Mesenchymal stem cell (in vitro differentiated cells and primary cell): ENCODE data around the gene KLHDC3.

Source experiments
- DNase-seq: peaks from one replicate; pipeline ENCODE4 v3.0.0-alpha.2; 2013
- H2AFZ ChIP-seq: one replicate; pipeline ENCODE4 v1.6.1; 2013; ENCODE audit warnings: low read depth, mild to moderate bottlenecking, control low read depth, inconsistent platforms, low read length, moderate library complexity
- H2AK5ac ChIP-seq: 2 replicates; pipeline ENCODE4 v1.6.1; 2013; ENCODE audit warnings: low read length, moderate library complexity, mild to moderate bottlenecking, inconsistent platforms; ENCODE audit not compliant: severe bottlenecking
- H2BK120ac ChIP-seq: one replicate; pipeline ENCODE4 v1.6.1; 2013; ENCODE audit warnings: low read depth, mild to moderate bottlenecking, inconsistent platforms, low read length, moderate library complexity
- H2BK12ac ChIP-seq, 2 experiments: one replicate each; pipeline ENCODE4 v1.6.1; 2013; ENCODE audit warnings: inconsistent platforms in 2 of 2, low read length in 2 of 2, mild to moderate bottlenecking in 2 of 2, moderate library complexity in 2 of 2, control low read depth in 1 of 2
- H2BK15ac ChIP-seq: one replicate; pipeline ENCODE4 v1.6.1; 2013; ENCODE audit warnings: mild to moderate bottlenecking, low read depth, inconsistent platforms; ENCODE audit not compliant: poor library complexity, severe bottlenecking
- H2BK5ac ChIP-seq: 2 replicates; pipeline ENCODE4 v1.6.1; 2013; ENCODE audit warnings: low read depth, mild to moderate bottlenecking, low read length, control low read depth, inconsistent platforms; ENCODE audit not compliant: poor library complexity, severe bottlenecking
- H3K14ac ChIP-seq, 2 experiments: one replicate each; pipeline ENCODE4 v1.6.1; 2013; ENCODE audit warnings: inconsistent platforms in 2 of 2, low read length in 2 of 2, control low read depth in 1 of 2, mild to moderate bottlenecking in 1 of 2, moderate library complexity in 1 of 2
- H3K18ac ChIP-seq, 2 experiments: one replicate each; pipeline ENCODE4 v1.6.1; 2013; ENCODE audit warnings: inconsistent platforms in 2 of 2, low read length in 2 of 2, control low read depth in 1 of 2, low read depth in 1 of 2, mild to moderate bottlenecking in 1 of 2
- H3K23ac ChIP-seq, 2 experiments: one replicate each; pipeline ENCODE4 v1.6.1; 2013; ENCODE audit warnings: inconsistent platforms in 2 of 2, low read length in 2 of 2, mild to moderate bottlenecking in 2 of 2, moderate library complexity in 2 of 2, control low read depth in 1 of 2
- H3K27ac ChIP-seq: 2 replicates; pipeline ENCODE4 v1.5.1; 2013; ENCODE audit warnings: mild to moderate bottlenecking, moderate library complexity, low read length, control low read depth, inconsistent platforms; ENCODE audit not compliant: poor library complexity, severe bottlenecking
- H3K27me3 ChIP-seq, 2 experiments: 2 replicates each; pipeline versions ENCODE4 v1.6.1 to v1.7.0; 2013; ENCODE audit warnings: low read length in 2 of 2, mild to moderate bottlenecking in 2 of 2, moderate library complexity in 2 of 2, control low read depth in 1 of 2, inconsistent platforms in 1 of 2; ENCODE audit not compliant: control insufficient read depth in 1 of 2, insufficient read depth in 1 of 2
- H3K36me3 ChIP-seq, 2 experiments: 2 replicates each; pipeline versions ENCODE4 v1.6.1 to v1.7.0; 2013; ENCODE audit warnings: low read length in 2 of 2, control low read depth in 1 of 2, inconsistent platforms in 1 of 2, low read depth in 1 of 2, mild to moderate bottlenecking in 1 of 2; ENCODE audit not compliant: insufficient read depth in 2 of 2, control insufficient read depth in 1 of 2
- H3K4ac ChIP-seq, 2 experiments: one replicate each; pipeline ENCODE4 v1.6.1; 2013; ENCODE audit warnings: inconsistent platforms in 2 of 2, low read length in 2 of 2, mild to moderate bottlenecking in 2 of 2, moderate library complexity in 2 of 2, control low read depth in 1 of 2, low read depth in 1 of 2
- H3K4me1 ChIP-seq: 2 replicates; pipeline ENCODE4 v1.6.1; 2013; ENCODE audit warnings: low read depth, low read length, control low read depth; ENCODE audit not compliant: control insufficient read depth, insufficient read depth
- H3K4me2 ChIP-seq: 2 replicates; pipeline ENCODE4 v1.6.1; 2013; ENCODE audit warnings: low read length, mild to moderate bottlenecking, inconsistent platforms; ENCODE audit not compliant: poor library complexity, severe bottlenecking
- H3K4me3 ChIP-seq, 2 experiments: 2 replicates each; pipeline versions ENCODE4 v1.5.1 to v1.7.0; 2013; ENCODE audit warnings: low read length in 2 of 2, mild to moderate bottlenecking in 2 of 2, control low read depth in 1 of 2, low read depth in 1 of 2; ENCODE audit not compliant: insufficient read depth in 1 of 2
- H3K79me1 ChIP-seq: replicated peaks from 2 replicates; pipeline ENCODE4 v1.6.1; 2013; ENCODE audit warnings: mild to moderate bottlenecking, control low read depth, low read length, inconsistent platforms; ENCODE audit not compliant: poor library complexity, severe bottlenecking
- H3K9ac ChIP-seq: 2 replicates; pipeline ENCODE4 v1.7.0; 2013; ENCODE audit warnings: mild to moderate bottlenecking, low read length, moderate library complexity
- H3K9me3 ChIP-seq: 2 replicates; pipeline ENCODE4 v1.7.0; 2013; ENCODE audit warnings: mild to moderate bottlenecking, low read length; ENCODE audit not compliant: control insufficient read depth
- H4K8ac ChIP-seq: one replicate; pipeline ENCODE4 v1.6.1; 2013; ENCODE audit warnings: inconsistent platforms, mild to moderate bottlenecking, low read length, moderate library complexity
- H4K91ac ChIP-seq: one replicate; pipeline ENCODE4 v1.6.1; 2013; ENCODE audit warnings: mild to moderate bottlenecking, low read length, inconsistent platforms
- WGBS: methylation state at CpG from one replicate; pipeline ENCODE4 v1.1.7; 2013; ENCODE audit warnings: mixed read lengths; 5-methylcytosine and 5-hydroxymethylcytosine counted together

The KLHDC3 gene

DNA sequence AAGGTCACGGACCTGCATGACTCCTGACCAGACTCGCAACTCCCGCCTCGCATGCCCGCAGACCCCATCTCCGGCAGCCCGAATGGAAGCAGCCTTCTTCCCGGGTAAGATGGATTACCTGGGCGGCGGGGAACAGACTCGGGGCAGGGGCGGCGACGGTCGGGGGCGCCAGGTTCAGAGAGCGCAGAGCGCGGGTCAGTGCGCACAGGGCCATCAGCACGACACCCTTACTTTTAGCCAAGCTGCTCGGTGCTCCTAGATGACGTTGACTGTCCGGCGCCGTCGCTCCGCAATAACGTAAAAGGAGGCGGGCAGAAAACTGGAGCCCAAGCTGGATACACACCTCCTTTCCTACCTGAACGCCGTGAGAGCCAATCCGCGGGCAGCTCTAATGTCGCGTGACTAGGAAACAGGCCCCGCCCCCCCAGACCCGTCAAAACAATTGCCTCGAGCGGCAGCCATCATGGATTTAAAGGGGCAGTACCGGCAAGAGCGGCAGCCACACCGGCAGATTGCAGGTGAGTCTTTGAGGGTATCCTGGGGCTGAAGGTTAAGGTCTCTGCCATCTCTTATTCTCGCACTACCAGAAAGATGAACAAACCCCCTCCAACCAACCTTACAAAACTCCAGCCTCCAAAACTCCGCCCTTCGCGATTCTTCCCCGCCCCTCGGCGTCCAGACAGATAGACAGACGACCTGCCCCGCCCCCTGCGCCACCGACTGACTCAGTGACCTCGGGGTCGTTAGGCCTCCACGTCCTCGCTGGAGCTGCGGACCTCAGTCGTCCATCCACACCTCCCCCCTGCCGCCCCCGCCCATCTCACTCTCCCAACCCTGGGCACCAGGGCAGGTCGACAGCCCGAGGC is 45.4 kb downstream of the KLHDC3 start, which contains the start of the genes KLC4 and MRPL2:
KLC4 (plus strand) TSS at position 464 of the 866 bp plus-strand sequence. CDS start 1,705 bp downstream, outside the sequence.
MRPL2 (minus strand) TSS at position 267 of the 866 bp plus-strand sequence; CDS start at position 214, 53 bp downstream.
- peak; percentile 99 for DNase-seq
- peak within 1 kb of the TSS; percentile 91 to 96 for H3K18ac ChIP-seq
- peak within 1 kb of the TSS; percentile 90 for H4K91ac ChIP-seq
- peak within 1 kb of the TSS; percentile 59 for H2AK5ac ChIP-seq
- peaks cover 21% of the 10 kb centered on the region for H3K79me1 ChIP-seq
- peak within 1 kb of the TSS; percentile 98 for H4K8ac ChIP-seq
- H2BK5ac ChIP-seq: peak within 1 kb of the TSS; percentile 40
- peak within 1 kb of the TSS; percentile 95 for H2AFZ ChIP-seq
- WGBS: under 1% methylated on average over 59 of the region's 64 CpGs
- H3K9me3 ChIP-seq: no peaks in the 10 kb centered on the region
- H3K27ac ChIP-seq: peak within 1 kb of the TSS; percentile 66
- peak within 1 kb of the TSS; percentile 99 for H3K9ac ChIP-seq
- peaks cover 11% of the 10 kb centered on the region for H3K4me1 ChIP-seq
- H2BK120ac ChIP-seq: peak within 1 kb of the TSS; percentile 64
- peak within 1 kb of the TSS; percentile 86 for H3K4me2 ChIP-seq
- peak within 1 kb of the TSS in 1 of 2 experiments; percentile 75 for H2BK12ac ChIP-seq
- H3K4me3 ChIP-seq: peak within 1 kb of the TSS; percentile 93 to 99
- H2BK15ac ChIP-seq: peak within 1 kb of the TSS; percentile 70
- no peaks in the 10 kb centered on the region for H3K27me3 ChIP-seq
- H3K14ac ChIP-seq: peak within 1 kb of the TSS in 1 of 2 experiments; percentile 90
- peak within 1 kb of the TSS; percentile 73 to 89 for H3K4ac ChIP-seq
- H3K36me3 ChIP-seq: peaks cover 35 to 39% of the 10 kb centered on the region in 2 experiments
- peak within 1 kb of the TSS in 1 of 2 experiments; percentile 26 for H3K23ac ChIP-seq

DNA sequence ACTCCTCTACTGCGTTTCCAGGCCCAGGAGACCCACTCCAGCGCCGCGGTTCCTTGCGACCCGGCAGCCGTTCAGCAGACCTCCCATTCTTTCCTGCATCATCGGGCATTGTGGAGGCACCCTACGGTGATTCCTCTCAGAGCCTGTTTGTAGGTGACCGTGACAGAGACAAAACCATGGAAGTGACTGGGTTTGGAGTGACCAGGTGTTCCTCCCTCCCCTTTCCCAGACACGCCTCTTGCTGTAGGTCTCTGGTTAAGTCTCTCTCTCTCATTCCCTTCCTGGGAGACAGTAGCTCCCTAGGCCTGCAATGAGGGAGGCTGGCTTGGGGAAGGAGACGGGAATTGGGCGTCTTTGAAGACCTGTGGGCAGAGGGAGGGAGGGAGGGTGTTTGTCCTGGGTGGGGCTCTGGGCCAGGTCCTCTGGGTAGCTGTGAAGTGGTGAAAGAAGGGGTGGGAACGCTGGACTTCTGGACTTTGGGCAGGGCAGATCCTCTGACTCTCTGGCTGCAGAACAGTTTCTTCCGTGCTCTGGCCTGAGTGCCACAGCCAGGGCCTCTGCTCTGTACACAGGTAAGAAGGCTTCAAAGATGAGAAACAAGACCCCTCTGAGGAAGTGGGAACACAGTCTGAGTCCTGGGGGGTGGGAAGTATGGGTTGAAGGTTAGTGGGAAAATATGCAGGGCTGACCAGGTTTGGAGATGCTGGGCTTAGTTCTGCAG is 46.1 kb downstream of the KLHDC3 start:
- Histone ChIP-seq H3K14ac (peak overlapping the region in 1 of 2 experiments; percentile 90), H4K8ac (peak overlapping the region; percentile 94), H2BK12ac (peak overlapping the region in 1 of 2 experiments; percentile 75), H3K27me3 (no peaks in the 10 kb centered on the region), H2BK15ac (peak overlapping the region; percentile 33), H3K9me3 (no peaks in the 10 kb centered on the region), H3K4ac (peak overlapping the region; percentile 73 to 89), H2AK5ac (no peak overlapping the region), H2BK5ac (peak overlapping the region; percentile 40), H3K4me3 (peak overlapping the region; percentile 79 to 99), H4K91ac (peak overlapping the region; percentile 70), H2BK120ac (no peak overlapping the region), H3K23ac (peak overlapping the region in 1 of 2 experiments; percentile 26), H3K36me3 (peaks cover 36 to 40% of the 10 kb centered on the region in 2 experiments), H3K4me2 (peak overlapping the region; percentile 86), H3K4me1 (peaks cover 11% of the 10 kb centered on the region), H3K79me1 (peaks cover 21% of the 10 kb centered on the region), H3K18ac (peak overlapping the region; percentile 91 to 96), H3K9ac (peak overlapping the region; percentile 99), H2AFZ (peak overlapping the region; percentile 95), H3K27ac (peak overlapping the region; percentile 45)
- WGBS: 15% methylated on average over 14 of the region's 15 CpGs
- DNase-seq: no peak

GRCh38 chr6:43060755-43061633 is 46.9 kb downstream of the KLHDC3 start:
- Histone ChIP-seq H3K9me3 (no peaks in the 10 kb centered on the region), H2AK5ac (no peak overlapping the region), H4K8ac (no peak overlapping the region), H3K23ac (no peak overlapping the region), H3K79me1 (peaks cover 17% of the 10 kb centered on the region), H3K4ac (peak overlapping the region in 1 of 2 experiments; percentile 61), H3K4me2 (peak overlapping the region; percentile 86), H3K18ac (no peak overlapping the region), H3K4me1 (peaks cover 11% of the 10 kb centered on the region), H3K4me3 (peak overlapping the region in 1 of 2 experiments; percentile 99), H2BK120ac (no peak overlapping the region), H3K36me3 (peaks cover 35 to 40% of the 10 kb centered on the region in 2 experiments), H3K27ac (no peak overlapping the region), H3K9ac (peak overlapping the region; percentile 99), H3K14ac (no peak overlapping the region), H2BK12ac (no peak overlapping the region), H2BK15ac (no peak overlapping the region), H4K91ac (no peak overlapping the region), H2BK5ac (no peak overlapping the region), H2AFZ (no peak overlapping the region), H3K27me3 (no peaks in the 10 kb centered on the region)
- WGBS: 88% methylated on average over 12 of the region's 12 CpGs
- DNase-seq: no peak
